Measurements from ENCODE around the gene DPRX.

DPRX gene

GRCh38 chr19:53644061-53644816 lies 12.4 kb downstream of the DPRX start:
- H3K4me3 ChIP-seq (ENCODE audit: low read length): no peak overlapping the region
- DNase-seq (ENCODE audit: low read depth): no peak
- TF ChIP-seq CTCF (conservative IDR thresholded peaks at IDR 0.05; ENCODE audit: low read length): no peak

GRCh38 chr19:53646144-53646543 lies 14.3 kb downstream of the DPRX start:
- no peak overlapping the region for H3K4me3 ChIP-seq (ENCODE audit: low read length)
- DNase-seq (ENCODE audit: low read depth): no peak
- TF ChIP-seq CTCF (conservative IDR thresholded peaks at IDR 0.05; ENCODE audit: low read length): no peak

- DNase-seq (ENCODE audit: low read depth): no peak
- no peak for TF ChIP-seq CTCF (conservative IDR thresholded peaks at IDR 0.05; ENCODE audit: low read length)
- H3K4me3 ChIP-seq (ENCODE audit: low read length): no peak overlapping the region
Measured at GRCh38 chr19:53647350-53647749, 15.6 kb downstream of the DPRX start.

- H3K4me3 ChIP-seq (ENCODE audit: low read length): no peak overlapping the region
- DNase-seq (ENCODE audit: low read depth): no peak
- no peak for TF ChIP-seq CTCF (conservative IDR thresholded peaks at IDR 0.05; ENCODE audit: low read length)
Measured at GRCh38 chr19:53647792-53648191, 16.0 kb downstream of the DPRX start.

- no peak overlapping the region for H3K4me3 ChIP-seq (ENCODE audit: low read length)
- no peak for TF ChIP-seq CTCF (conservative IDR thresholded peaks at IDR 0.05; ENCODE audit: low read length)
- no peak for DNase-seq (ENCODE audit: low read depth)
Measured at GRCh38 chr19:53649746-53650593, 18.2 kb downstream of the DPRX start.

- no peak overlapping the region for H3K4me3 ChIP-seq (ENCODE audit: low read length)
- no peak for TF ChIP-seq CTCF (conservative IDR thresholded peaks at IDR 0.05; ENCODE audit: low read length)
- no peak for DNase-seq (ENCODE audit: low read depth)
Measured at GRCh38 chr19:53652476-53652875, 20.7 kb downstream of the DPRX start.
